GM12864 (cell line): ENCODE measurements around the gene DMRTC1.
"Not testable (repeated sequence)": the region's sequence is repeated elsewhere in the genome, so short reads cannot be mapped to it uniquely, and the experiment has no call there.

ENCODE experiments used
- DNase-seq: peaks from one replicate; pipeline ENCODE4 v3.0.0-alpha.2; 2011; ENCODE audit warnings: low read depth
- H3K4me3 ChIP-seq: 2 replicates; pipeline ENCODE4 v1.5.1; 2011; ENCODE audit warnings: mild to moderate bottlenecking, low read depth, low read length, control low read depth

DMRTC1 gene, protein sequence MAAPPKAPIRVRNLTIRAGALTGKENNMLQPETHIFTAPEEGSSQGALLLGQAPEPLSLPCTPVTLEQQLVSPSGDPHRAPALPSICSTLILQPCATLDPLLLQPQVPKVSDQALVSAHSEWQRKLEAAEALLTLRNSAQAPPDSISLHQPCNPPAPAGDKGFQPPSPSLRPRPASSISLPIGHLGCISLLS

GRCh38 chrX:72943819-72944169, at the start of gene DMRTC1:
TSS of gene DMRTC1 (minus strand) at chrX:72943837. CDS start at chrX:72875694, 68,143 bp downstream.
- not testable (repeated sequence) for H3K4me3 ChIP-seq, DNase-seq

GRCh38 chrX:72980894-72981469, 37.3 kb upstream of the DMRTC1 start:
- DNase-seq = not testable (repeated sequence)

DNA sequence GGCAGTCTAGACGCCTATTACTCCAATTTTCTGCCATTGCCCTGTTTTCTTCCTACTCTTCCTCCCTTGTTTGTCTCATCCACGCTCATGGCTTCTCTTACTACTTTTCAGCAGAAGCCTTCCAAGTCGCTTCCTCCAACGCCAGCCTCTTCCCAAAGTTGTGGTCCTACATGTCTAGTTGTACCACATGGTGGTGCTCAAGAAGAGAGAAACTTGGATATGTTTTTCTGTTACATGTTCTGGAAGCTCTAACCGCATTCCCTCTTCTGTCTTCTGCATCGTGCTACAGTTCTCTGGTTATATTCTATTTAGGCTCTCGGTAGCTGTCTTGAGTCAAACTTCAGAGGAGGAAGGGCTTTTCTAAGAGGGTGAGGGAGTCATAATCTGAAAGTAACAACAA, 31.2 kb upstream of the DMRTC1 start:
- not testable (repeated sequence) for DNase-seq, H3K4me3 ChIP-seq

More at GRCh38 chrX:72980894-72981469, 37.3 kb upstream of the DMRTC1 start:
- H3K4me3 ChIP-seq = not testable (repeated sequence)

DNA sequence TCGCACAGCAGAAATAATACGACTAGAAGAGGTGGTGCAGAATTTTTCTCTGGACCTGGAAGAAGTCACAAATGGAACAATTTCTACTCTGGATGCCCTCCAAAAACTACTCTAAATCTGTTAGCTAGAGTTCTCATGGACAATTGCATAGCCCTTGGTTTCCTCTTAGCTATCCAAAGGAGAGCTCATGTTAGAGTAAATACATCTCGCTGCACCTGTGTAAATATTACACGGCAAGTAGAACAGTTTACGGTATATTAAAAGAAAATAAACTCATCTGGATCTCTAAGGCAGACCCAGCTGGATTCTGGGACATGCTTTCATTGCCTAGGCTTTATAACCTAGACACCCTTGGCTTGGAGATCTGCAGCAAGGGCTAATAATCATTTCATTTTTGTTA, 28.2 kb upstream of the DMRTC1 start:
- H3K4me3 ChIP-seq, DNase-seq: not testable (repeated sequence)

DNA sequence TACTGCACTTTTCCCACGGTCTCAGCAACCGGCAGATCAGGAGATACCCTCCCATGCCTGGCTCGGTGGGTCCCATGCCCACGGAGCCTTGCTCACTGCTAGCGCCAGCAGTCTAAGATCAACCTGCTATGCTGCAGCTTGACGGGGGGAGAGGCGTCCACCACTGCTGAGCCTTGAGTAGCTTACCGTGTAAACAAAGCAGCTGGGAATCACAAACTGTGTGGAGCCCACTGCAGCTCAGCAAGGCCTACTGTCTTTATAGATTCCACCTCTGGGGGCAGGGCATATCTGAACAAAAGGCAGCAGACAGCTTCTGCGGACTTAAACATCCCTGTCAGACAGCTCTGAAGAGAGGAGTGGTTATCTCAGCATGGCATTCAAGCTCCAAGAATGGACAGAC, 16.3 kb upstream of the DMRTC1 start:
- not testable (repeated sequence) for H3K4me3 ChIP-seq, DNase-seq

DNA sequence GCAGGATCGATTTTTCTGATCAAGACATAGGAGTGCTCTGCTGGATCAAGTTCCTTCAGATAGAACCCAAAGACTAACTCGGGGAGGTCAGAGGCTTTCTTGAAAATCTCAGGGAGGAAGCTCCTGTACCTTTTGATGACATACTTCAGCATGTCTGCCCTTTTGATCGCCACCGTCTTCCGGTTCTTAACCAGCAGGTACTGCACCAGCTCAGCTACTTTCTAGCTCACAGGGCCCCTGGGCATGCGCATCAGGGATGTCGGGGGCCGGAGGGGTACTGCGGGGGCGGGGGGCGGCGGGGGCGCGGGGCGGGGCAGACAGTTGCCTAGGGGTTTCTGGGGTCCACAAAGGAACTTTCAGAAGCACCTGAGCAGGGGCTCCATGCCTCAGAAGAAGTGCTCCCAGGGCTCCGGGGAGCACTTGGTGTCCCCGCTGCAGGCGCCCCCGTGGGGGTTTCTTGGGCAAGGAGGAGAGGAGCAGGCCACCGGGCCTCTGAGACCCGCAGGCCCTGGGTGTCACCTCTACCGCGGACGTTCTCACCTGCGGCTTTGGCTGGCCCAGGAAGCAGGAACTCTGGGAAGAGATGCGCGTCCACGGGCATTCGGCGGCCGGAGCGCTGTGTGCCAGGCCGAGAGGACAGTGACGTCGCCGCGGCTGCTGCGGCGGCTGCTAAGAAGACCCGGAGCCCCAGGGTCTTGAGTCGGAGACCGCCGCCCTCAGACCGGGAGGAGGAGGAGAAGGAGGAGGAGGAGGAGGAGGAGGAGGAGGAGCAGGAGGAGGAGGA, 410 bp downstream of the DMRTC1 start:
- not testable (repeated sequence) for H3K4me3 ChIP-seq, DNase-seq

- not testable (repeated sequence) for DNase-seq, H3K4me3 ChIP-seq
Observed at GRCh38 chrX:72942272-72942671, 1.4 kb downstream of the DMRTC1 start.

GRCh38 chrX:72937906-72938305, 5.7 kb downstream of the DMRTC1 start, which contains the start of gene FAM236A:
TSS of gene FAM236A (plus strand) at chrX:72938206. CDS start at chrX:72938263, 57 bp downstream.
- not testable (repeated sequence) for DNase-seq, H3K4me3 ChIP-seq

- not testable (repeated sequence) for H3K4me3 ChIP-seq, DNase-seq
Observed at GRCh38 chrX:72936882-72937455, 6.7 kb downstream of the DMRTC1 start.

DNA sequence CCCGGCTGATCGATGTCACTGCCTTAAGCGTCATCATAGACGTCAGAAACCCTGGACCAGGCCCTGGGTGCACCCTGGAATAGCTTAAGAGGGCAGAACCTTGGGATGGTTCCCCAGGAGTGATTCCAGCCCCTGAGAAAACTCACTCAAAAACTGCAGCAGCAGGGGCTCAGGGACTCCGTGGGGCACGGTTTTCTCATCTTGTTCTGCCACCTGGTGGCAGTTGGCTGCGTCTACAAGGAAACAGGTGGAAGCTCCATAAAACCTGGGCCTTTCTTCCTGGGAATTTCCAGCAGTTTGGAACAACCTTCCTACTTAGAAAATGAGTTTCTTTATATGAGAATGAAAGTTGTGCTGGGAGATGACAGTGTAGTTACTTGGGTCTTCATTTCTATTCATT, 7.2 kb downstream of the DMRTC1 start:
- H3K4me3 ChIP-seq, DNase-seq: not testable (repeated sequence)

- DNase-seq, H3K4me3 ChIP-seq: not testable (repeated sequence)
Observed at GRCh38 chrX:72932283-72932682, 11.4 kb downstream of the DMRTC1 start.

DNA sequence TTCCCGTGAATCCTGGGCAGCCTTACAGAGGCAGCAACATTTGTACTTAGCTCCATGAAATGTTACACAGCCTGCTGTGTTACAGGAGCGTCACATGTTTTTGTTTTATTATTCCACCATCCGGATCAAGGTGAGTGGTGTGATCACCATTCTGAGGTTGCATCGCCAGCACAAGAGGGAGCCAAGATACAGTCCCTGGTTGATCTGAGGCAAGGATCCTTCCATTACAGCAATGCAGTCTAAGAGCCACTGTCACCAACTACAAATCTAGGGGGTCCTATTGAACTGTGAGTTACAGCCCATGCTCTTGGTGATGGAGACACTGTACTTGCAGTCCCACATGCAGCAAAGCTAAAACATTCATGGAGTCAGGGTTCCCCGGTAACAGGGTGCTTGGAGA, 27.5 kb downstream of the DMRTC1 start:
- not testable (repeated sequence) for DNase-seq, H3K4me3 ChIP-seq

GRCh38 chrX:72912315-72912714, 31.3 kb downstream of the DMRTC1 start, which contains the start of gene FAM236C:
TSS of gene FAM236C (plus strand) at chrX:72912615. CDS start at chrX:72912715, 100 bp downstream.
- DNase-seq, H3K4me3 ChIP-seq: not testable (repeated sequence)

GRCh38 chrX:72889740-72890139, 53.9 kb downstream of the DMRTC1 start:
- H3K4me3 ChIP-seq, DNase-seq: not testable (repeated sequence)

DNA sequence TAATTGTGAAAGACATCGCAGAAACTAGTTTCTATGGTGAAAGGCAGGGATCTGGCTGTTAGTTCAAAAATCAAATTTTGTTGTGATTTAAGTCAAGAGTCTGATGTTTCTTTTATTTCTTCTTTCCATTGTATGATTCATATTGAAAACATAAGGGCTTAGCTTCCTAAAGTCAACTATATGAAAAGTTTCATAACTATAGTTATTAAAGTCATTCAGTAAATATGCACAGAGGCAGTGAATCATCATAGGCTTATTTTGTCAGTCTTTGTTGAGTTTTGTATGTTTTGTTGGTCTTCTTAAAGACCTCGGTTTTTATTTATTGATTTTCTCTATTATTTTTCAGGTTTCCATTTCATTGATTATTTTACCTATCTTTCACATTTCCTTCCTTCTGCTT, 60.7 kb downstream of the DMRTC1 start:
- not testable (repeated sequence) for H3K4me3 ChIP-seq, DNase-seq

DNA sequence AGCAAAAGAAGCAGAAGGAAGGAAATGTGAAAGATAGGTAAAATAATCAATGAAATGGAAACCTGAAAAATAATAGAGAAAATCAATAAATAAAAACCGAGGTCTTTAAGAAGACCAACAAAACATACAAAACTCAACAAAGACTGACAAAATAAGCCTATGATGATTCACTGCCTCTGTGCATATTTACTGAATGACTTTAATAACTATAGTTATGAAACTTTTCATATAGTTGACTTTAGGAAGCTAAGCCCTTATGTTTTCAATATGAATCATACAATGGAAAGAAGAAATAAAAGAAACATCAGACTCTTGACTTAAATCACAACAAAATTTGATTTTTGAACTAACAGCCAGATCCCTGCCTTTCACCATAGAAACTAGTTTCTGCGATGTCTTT, 106.1 kb downstream of the DMRTC1 start:
- DNase-seq, H3K4me3 ChIP-seq: not testable (repeated sequence)

GRCh38 chrX:72830701-72831100, 112.9 kb downstream of the DMRTC1 start:
- not testable (repeated sequence) for DNase-seq, H3K4me3 ChIP-seq
